ENCODE data around the gene NAT14. TPM values are rescaled to one million over a fixed set of nuclear protein-coding genes. Genes with fewer than 3 reads are reported as not detected.

Gene NAT14
- total and polyA plus RNA-seq, 2 of the 8 experiments (the other 6 are each of a cell fraction or from before 2014, with no cell fraction given), result 47.1 to 71.2 TPM

- peaks cover 0 to 5% (median 2%) of the 10 kb centered on the region in 4 experiments; a peak in 5 of 7 replicates for H3K4me1 ChIP-seq (replicated peaks in 1 of 4; ENCODE audit: control insufficient read depth in 3 of 4, insufficient read depth in 4 of 4, low read length in 3 of 4)
- no peaks in the 10 kb centered on the region for H3K9me3 ChIP-seq (ENCODE audit: insufficient read depth in 2 of 2, low read depth in 1 of 2, low read length in 1 of 2)
- H3K9ac ChIP-seq (replicated peaks in 1 of 4; ENCODE audit: extremely low read depth in 1 of 4, low read depth in 3 of 4, low read length in 3 of 4), result no peak overlapping the region
- H2BK120ac ChIP-seq (replicated peaks; ENCODE audit: low read depth, low read length), result no peak overlapping the region
- DNase-seq (ENCODE audit: low read depth in 1 of 2, low spot score in 2 of 2), result no peak
- no peak overlapping the region for H3K4ac ChIP-seq (replicated peaks; ENCODE audit: insufficient read length, low read depth, low read length)
- no peak overlapping the region for H3K4me3 ChIP-seq (ENCODE audit: extremely low read depth in 1 of 4, insufficient read depth in 2 of 4, low read depth in 3 of 4, low read length in 4 of 4)
- no peak overlapping the region for H2BK20ac ChIP-seq (ENCODE audit: low read length)
- no peak overlapping the region for H2BK15ac ChIP-seq (ENCODE audit: low read length)
- POLR2A ChIA-PET (ENCODE audit: partially characterized antibody), result interaction anchor here (0.7 to 3.0 kb wide), 12 partner anchors 8 to 369 kb away, joined by 3 to 22 read pairs (median 3); partner anchors contain the start of genes ISOC2, SHISA7 and UBE2S
- no peak overlapping the region for H2AK5ac ChIP-seq (ENCODE audit: low read depth, low read length)
- H4K91ac ChIP-seq (replicated peaks; ENCODE audit: insufficient read length, low read length), result no peak overlapping the region
- H3K36me3 ChIP-seq (ENCODE audit: control insufficient read depth in 2 of 4, insufficient read depth in 4 of 4, low read length in 3 of 4), result peaks cover 0 to 5% (median 0%) of the 10 kb centered on the region in 4 experiments; a peak in 2 of 8 replicates
- H4K20me1 ChIP-seq (replicated peaks in 1 of 2; ENCODE audit: control insufficient read depth in 1 of 2, insufficient read depth in 2 of 2, low read length in 2 of 2), result peaks cover 2 to 11% of the 10 kb centered on the region in 2 experiments
- H3K79me1 ChIP-seq (ENCODE audit: low read depth, low read length), result peaks cover 5% of the 10 kb centered on the region
- H2BK5ac ChIP-seq (ENCODE audit: low read depth, low read length), result no peak overlapping the region
- no peak overlapping the region for H3K14ac ChIP-seq (ENCODE audit: insufficient read length)
- no peak overlapping the region for H3K4me2 ChIP-seq (ENCODE audit: insufficient read depth in 1 of 2, low read depth in 2 of 2, low read length in 2 of 2)
- no peak overlapping the region for H3K27ac ChIP-seq (ENCODE audit: low read depth, low read length)
- 93% methylated on average over 12 of the region's 12 CpGs; no CpG with 5 or more reads in 1 of the 2 experiments for WGBS, 2 experiments (ENCODE audit: extremely low coverage in 1 of 2, insufficient coverage in 1 of 2, insufficient read length in 1 of 2, insufficient replicate concordance in 2 of 2, low coverage in 1 of 2, low lambda C conversion rate in 2 of 2, missing lambda C conversion rate in 1 of 2)
- peaks cover 9% of the 10 kb centered on the region; the same call in 1 of the 2 replicates for H3K23me2 ChIP-seq (ENCODE audit: low read depth, low read length)
- H4K8ac ChIP-seq (ENCODE audit: extremely low read depth, insufficient read depth, low read length), result no peak overlapping the region
- CTCF ChIA-PET (ENCODE audit: partially characterized antibody), result interaction anchor here (0.8 to 2.5 kb wide), 23 partner anchors 9 to 312 kb away, joined by 3 to 13 read pairs (median 4); partner anchors contain the start of genes NAT14, SHISA7 and SSC5D
- no peak for FAIRE-seq
- no peak overlapping the region for H3K23ac ChIP-seq (ENCODE audit: insufficient read length)
- no peaks in the 10 kb centered on the region; a peak in 1 of 4 replicates for H3K79me2 ChIP-seq (ENCODE audit: control insufficient read depth in 1 of 2, insufficient read depth in 2 of 2, low read length in 2 of 2)
- H4K5ac ChIP-seq (ENCODE audit: insufficient read length, low read depth, low read length), result no peak overlapping the region
- no peak overlapping the region for H3K18ac ChIP-seq (ENCODE audit: extremely low read depth, low read length)
- no peak overlapping the region for H2AFZ ChIP-seq (ENCODE audit: low read length)
- peaks cover 25 to 36% (median 35%) of the 10 kb centered on the region in 4 experiments for H3K27me3 ChIP-seq (replicated peaks in 1 of 4; ENCODE audit: control insufficient read depth in 3 of 4, extremely low read depth in 1 of 4, insufficient read depth in 3 of 4, low read length in 3 of 4)
- no peak overlapping the region for H3K56ac ChIP-seq (replicated peaks; ENCODE audit: insufficient read length, low read depth, low read length)
- H2BK12ac ChIP-seq (ENCODE audit: low read depth, low read length), result no peak overlapping the region
- no peak for TF ChIP-seq SUZ12 (IDR thresholded peaks at IDR 0.05; ENCODE audit: low read length)
- TF ChIP-seq NANOG (IDR thresholded peaks at IDR 0.05; ENCODE audit: insufficient read depth, low read depth, low read length, poor library complexity, severe bottlenecking), result no peak
- no peak for TF ChIP-seq TCF12 (IDR thresholded peaks at IDR 0.05; ENCODE audit: low read depth, low read length)
- TF ChIP-seq CBX8 (IDR thresholded peaks at IDR 0.05; ENCODE audit: borderline replicate concordance, low read depth, low read length), result no peak
- no peak for TF ChIP-seq KDM1A (IDR thresholded peaks at IDR 0.05; ENCODE audit: borderline replicate concordance, low read length)
- no peak for TF ChIP-seq CHD1 (IDR thresholded peaks at IDR 0.05; ENCODE audit: low read depth, low read length)
- TF ChIP-seq YY1 (IDR thresholded peaks at IDR 0.05; ENCODE audit: low read depth, low read length), result no peak
- TF ChIP-seq MAX (IDR thresholded peaks at IDR 0.05), result no peak
- no peak for TF ChIP-seq SRF (IDR thresholded peaks at IDR 0.05; ENCODE audit: low read depth, low read length)
- no peak for TF ChIP-seq E2F6 (IDR thresholded peaks at IDR 0.05)
- TF ChIP-seq RAD21 (IDR thresholded peaks at IDR 0.05 in 1 of 2, conservative IDR thresholded peaks at IDR 0.05 in 1 of 2; ENCODE audit: low read depth in 2 of 2, low read length in 2 of 2), result no peak
Observed at GRCh38 chr19:55453511-55454260, 31.3 kb upstream of the NAT14 start.
